Measurements from ENCODE around the gene VPS25.

VPS25 gene

DNA sequence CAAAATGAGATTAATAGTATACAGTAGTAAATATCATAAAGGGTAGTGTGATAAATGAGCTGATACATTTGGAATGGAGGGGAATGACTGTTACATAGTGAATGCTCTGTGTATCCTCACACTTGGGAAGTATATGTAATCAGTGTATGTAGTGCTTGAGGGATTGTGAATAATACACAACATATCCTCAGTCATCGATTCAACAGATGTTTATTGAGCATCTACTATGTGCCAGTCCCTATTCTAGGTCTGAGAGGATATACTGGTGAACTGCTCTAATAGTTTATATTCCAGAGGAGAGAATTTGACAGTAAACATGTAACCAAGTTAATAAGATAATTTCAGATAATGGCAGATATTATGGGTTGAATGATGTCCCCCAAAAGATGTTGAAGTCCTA lies 54.2 kb downstream of the VPS25 start:
- no peak overlapping the region for H3K27ac ChIP-seq (ENCODE audit: low read depth, low read length)
- H3K9ac ChIP-seq (ENCODE audit: low read length): no peak overlapping the region
- peaks cover 11% of the 10 kb centered on the region for H3K4me1 ChIP-seq (ENCODE audit: insufficient read depth, low read length)
- no peaks in the 10 kb centered on the region for H3K9me3 ChIP-seq (ENCODE audit: low read length)
- H3K4me3 ChIP-seq (ENCODE audit: low read depth in 1 of 2, low read length in 2 of 2): no peak overlapping the region
- no peaks in the 10 kb centered on the region for H3K36me3 ChIP-seq (ENCODE audit: insufficient read depth, low read length)
- H3K27me3 ChIP-seq (ENCODE audit: control insufficient read depth in 1 of 2, insufficient read depth in 2 of 2, low read length in 2 of 2): no peaks in the 10 kb centered on the region
